ENCODE results near the gene MYLK2. TPM values are rescaled to one million over a fixed set of nuclear protein-coding genes. Genes with fewer than 3 reads are reported as not detected.

Gene MYLK2
- total and polyA plus RNA-seq, 3 donors from 2014 or later: 1.2 to 1.6 (median 1.3) TPM

DNA sequence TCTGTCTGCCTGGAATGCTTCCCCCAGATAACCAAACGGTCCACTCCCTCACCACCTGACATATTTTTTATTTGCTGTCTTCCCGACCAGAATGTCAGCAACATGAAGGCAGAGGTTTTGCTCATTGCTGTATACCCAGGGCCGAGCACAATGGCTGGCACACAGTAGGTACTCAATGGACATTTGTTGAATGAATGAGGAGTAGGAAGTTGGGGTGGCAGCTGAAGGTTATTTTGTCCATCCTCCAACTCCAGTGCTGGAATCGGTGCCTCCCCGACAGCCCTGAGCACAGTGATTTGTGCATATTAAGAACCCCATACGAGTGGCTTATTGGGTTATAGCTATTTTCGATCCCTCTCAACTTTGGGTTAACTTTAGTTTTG is 40.8 kb downstream of the MYLK2 start:
- TF ChIP-seq, protein P1, sequence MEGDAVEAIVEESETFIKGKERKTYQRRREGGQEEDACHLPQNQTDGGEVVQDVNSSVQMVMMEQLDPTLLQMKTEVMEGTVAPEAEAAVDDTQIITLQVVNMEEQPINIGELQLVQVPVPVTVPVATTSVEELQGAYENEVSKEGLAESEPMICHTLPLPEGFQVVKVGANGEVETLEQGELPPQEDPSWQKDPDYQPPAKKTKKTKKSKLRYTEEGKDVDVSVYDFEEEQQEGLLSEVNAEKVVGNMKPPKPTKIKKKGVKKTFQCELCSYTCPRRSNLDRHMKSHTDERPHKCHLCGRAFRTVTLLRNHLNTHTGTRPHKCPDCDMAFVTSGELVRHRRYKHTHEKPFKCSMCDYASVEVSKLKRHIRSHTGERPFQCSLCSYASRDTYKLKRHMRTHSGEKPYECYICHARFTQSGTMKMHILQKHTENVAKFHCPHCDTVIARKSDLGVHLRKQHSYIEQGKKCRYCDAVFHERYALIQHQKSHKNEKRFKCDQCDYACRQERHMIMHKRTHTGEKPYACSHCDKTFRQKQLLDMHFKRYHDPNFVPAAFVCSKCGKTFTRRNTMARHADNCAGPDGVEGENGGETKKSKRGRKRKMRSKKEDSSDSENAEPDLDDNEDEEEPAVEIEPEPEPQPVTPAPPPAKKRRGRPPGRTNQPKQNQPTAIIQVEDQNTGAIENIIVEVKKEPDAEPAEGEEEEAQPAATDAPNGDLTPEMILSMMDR (IDR thresholded peaks at IDR 0.05): no peak
- TF ChIP-seq POLR2A (IDR thresholded peaks at IDR 0.05): no peak
- Histone ChIP-seq H3K4me1 (peaks cover 15% of the 10 kb centered on the region), H3K9me3 (no peaks in the 10 kb centered on the region), H3K4me3 (no peak overlapping the region), H3K36me3 (ENCODE audit: low read depth, missing control alignments) (no peaks in the 10 kb centered on the region), H3K27ac (no peak overlapping the region), H3K27me3 (no peaks in the 10 kb centered on the region)
- no peak for DNase-seq
- WGBS, 2 donors: 27 to 40% methylated on average over 7 of the region's 7 CpGs
- intact Hi-C loops (cut with DNase I; ENCODE audit: low total_unique reads): loop anchor here (10.0 kb wide), 1 partner anchor 175 kb away; no protein-coding TSS in a partner anchor

DNA sequence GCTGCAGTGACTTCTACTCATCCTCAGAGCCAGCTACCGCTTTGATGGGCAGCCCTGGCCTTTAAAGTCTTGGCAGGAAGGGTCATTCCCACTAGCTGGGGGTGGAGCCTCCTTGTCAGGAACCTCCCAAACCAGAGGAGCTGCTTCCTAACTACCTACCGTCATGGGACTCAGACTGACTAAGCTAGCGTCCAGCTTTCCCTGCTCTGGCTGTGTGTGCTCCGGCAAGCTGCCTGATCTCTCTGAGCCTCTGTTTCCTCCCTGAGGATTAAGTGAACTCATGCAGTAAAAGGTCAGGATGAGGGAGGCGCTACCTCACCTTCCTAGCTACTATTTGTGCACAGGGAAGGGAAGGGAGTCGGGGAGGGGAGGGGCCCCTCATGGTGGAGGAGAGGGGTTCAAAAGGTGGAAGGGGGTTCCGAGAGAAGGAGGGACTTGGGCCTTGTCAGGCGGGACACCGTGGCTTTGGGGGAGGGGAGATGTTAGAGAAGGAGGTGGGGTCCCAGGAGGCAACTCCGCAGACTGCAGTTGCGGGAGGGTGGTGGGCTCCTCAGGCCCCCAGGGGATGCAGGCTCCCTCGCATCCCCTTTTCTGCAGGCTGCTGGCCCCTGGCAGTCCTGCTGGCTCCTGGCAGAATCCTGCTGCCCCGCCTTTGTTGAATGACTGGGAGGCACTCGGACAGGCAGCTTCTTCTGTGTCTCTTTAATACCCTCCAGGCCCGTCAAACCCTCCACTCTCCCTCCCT is 41.4 kb downstream of the MYLK2 start:
- intact Hi-C loops (cut with DNase I; ENCODE audit: low total_unique reads): no loop called here
- DNase-seq: no peak
- no peak for TF ChIP-seq POLR2A (IDR thresholded peaks at IDR 0.05)
- TF ChIP-seq, protein P1 (IDR thresholded peaks at IDR 0.05): no peak
- WGBS, 2 donors: 6 to 15% methylated on average over 13 to 15 of the region's 15 CpGs
- H3K4me3 ChIP-seq: peak overlapping the region; percentile 51 to 64
- peaks cover 16% of the 10 kb centered on the region for H3K4me1 ChIP-seq
- H3K27ac ChIP-seq: no peak overlapping the region
- no peaks in the 10 kb centered on the region for H3K36me3 ChIP-seq (ENCODE audit: low read depth, missing control alignments)
- H3K27me3 ChIP-seq: no peaks in the 10 kb centered on the region
- H3K9me3 ChIP-seq: no peaks in the 10 kb centered on the region

DNA sequence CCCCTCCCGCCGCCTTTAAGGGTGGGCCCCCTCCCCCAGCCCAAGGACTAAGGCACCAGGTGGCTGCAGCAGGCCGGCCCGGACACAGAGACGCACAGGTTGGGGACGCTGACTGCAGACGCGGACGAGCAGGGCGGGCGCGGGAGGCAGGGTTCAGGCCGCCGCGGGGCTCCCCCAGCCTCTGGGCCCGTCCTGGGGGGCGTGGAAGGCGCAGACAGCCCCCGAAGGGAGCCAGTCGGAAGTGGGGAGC is 41.9 kb downstream of the MYLK2 start:
- WGBS, 2 donors: 0 to 1% methylated on average over 5 to 12 of the region's 20 CpGs
- TF ChIP-seq, protein P1 (IDR thresholded peaks at IDR 0.05): no peak
- no peak for TF ChIP-seq POLR2A (IDR thresholded peaks at IDR 0.05)
- H3K4me3 ChIP-seq: peak overlapping the region; percentile 51 to 64
- no peak for DNase-seq
- H3K9me3 ChIP-seq: no peaks in the 10 kb centered on the region
- intact Hi-C loops (cut with DNase I; ENCODE audit: low total_unique reads): no loop called here
- no peak overlapping the region for H3K27ac ChIP-seq
- H3K36me3 ChIP-seq (ENCODE audit: low read depth, missing control alignments): no peaks in the 10 kb centered on the region
- peaks cover 21% of the 10 kb centered on the region for H3K4me1 ChIP-seq
- H3K27me3 ChIP-seq: no peaks in the 10 kb centered on the region

DNA sequence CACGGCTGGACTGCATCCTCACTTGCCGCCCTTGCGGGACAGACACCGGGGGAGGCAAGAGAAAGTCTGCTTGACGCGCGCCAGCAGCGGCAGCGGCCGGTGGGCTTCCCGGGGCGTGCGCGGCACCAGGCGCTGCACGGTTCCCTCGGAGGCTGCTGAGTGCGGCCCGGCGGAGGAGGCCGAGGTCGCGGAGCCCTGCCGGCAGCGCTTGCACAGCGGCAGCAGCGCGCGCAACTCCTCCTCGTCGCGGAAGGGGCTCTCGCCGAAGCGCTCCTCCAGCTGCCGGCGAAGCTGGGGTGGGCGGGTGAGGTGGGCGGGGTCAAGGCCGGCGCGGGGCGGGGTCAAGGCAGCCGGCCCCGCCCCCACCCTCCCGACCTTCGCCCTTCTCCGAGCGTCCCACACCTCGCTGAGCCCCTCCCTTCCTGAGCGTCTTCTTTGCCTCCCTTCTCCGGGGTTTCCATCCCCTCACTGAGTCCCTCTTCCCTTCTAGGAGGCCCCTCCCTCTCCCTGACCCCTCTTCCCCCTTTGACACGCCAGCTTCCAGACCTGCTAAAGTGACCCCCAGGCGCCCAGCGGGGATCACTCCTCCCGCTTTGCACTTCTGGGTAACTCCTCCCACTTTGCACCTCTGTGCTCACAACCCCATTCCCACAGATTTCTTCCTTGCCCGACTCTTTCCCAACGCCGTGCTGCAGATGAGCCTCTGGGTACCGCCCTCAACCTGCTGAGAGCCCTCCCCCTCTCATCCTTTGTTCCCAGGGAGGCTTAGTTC is 42.4 kb downstream of the MYLK2 start:
- H3K27ac ChIP-seq: no peak overlapping the region
- H3K4me1 ChIP-seq: peaks cover 21% of the 10 kb centered on the region
- intact Hi-C loops (cut with DNase I; ENCODE audit: low total_unique reads): no loop called here
- no peaks in the 10 kb centered on the region for H3K27me3 ChIP-seq
- no peaks in the 10 kb centered on the region for H3K9me3 ChIP-seq
- peak; percentile 79 for DNase-seq
- TF ChIP-seq, protein P1 (IDR thresholded peaks at IDR 0.05): no peak
- no peak for TF ChIP-seq POLR2A (IDR thresholded peaks at IDR 0.05)
- H3K4me3 ChIP-seq: peak overlapping the region; percentile 51 to 64
- no peaks in the 10 kb centered on the region for H3K36me3 ChIP-seq (ENCODE audit: low read depth, missing control alignments)
- WGBS, 2 donors: 13 to 23% methylated on average over 9 to 15 of the region's 60 CpGs
